HUES6 (cell line): Measurements from ENCODE around the gene EPHB1.

Source experiments
- H3K27ac ChIP-seq: 2 replicates; pipeline ENCODE4 v1.7.0; 2013; ENCODE audit warnings: low read depth, mild to moderate bottlenecking, low read length, inconsistent platforms
- H3K27me3 ChIP-seq: 2 replicates; pipeline ENCODE4 v1.6.1; 2013; ENCODE audit warnings: low read length; ENCODE audit not compliant: control insufficient read depth, insufficient read depth
- H3K36me3 ChIP-seq: 2 replicates; pipeline ENCODE4 v1.6.1; 2013; ENCODE audit warnings: low read length; ENCODE audit not compliant: control insufficient read depth, insufficient read depth
- H3K4me1 ChIP-seq: 2 replicates; pipeline ENCODE4 v1.6.1; 2013; ENCODE audit warnings: low read length; ENCODE audit not compliant: control insufficient read depth, insufficient read depth
- H3K4me3 ChIP-seq: 2 replicates; pipeline ENCODE4 v1.5.1; 2013; ENCODE audit warnings: low read depth, low read length
- H3K9ac ChIP-seq: one replicate; pipeline ENCODE4 v1.6.1; 2013; ENCODE audit warnings: mild to moderate bottlenecking, low read length
- H3K9me3 ChIP-seq: 2 replicates; pipeline ENCODE4 v1.6.1; 2013; ENCODE audit warnings: low read depth, low read length; ENCODE audit not compliant: control insufficient read depth, insufficient read depth

EPHB1 gene

GRCh38 chr3:135127946-135128470 is 332.9 kb downstream of the EPHB1 start:
- no peaks in the 10 kb centered on the region for H3K36me3 ChIP-seq
- H3K27me3 ChIP-seq, result no peaks in the 10 kb centered on the region
- no peaks in the 10 kb centered on the region for H3K9me3 ChIP-seq
- no peak overlapping the region for H3K9ac ChIP-seq
- H3K27ac ChIP-seq, result no peak overlapping the region
- H3K4me1 ChIP-seq, result no peaks in the 10 kb centered on the region
- no peak overlapping the region for H3K4me3 ChIP-seq

GRCh38 chr3:135128818-135129217 is 333.8 kb downstream of the EPHB1 start:
- Histone ChIP-seq H3K9ac (no peak overlapping the region), H3K36me3 (no peaks in the 10 kb centered on the region), H3K4me3 (no peak overlapping the region), H3K27ac (no peak overlapping the region), H3K27me3 (no peaks in the 10 kb centered on the region), H3K9me3 (no peaks in the 10 kb centered on the region), H3K4me1 (no peaks in the 10 kb centered on the region)

- Histone ChIP-seq H3K27me3 (no peaks in the 10 kb centered on the region), H3K27ac (no peak overlapping the region), H3K9ac (no peak overlapping the region), H3K36me3 (no peaks in the 10 kb centered on the region), H3K4me3 (no peak overlapping the region), H3K9me3 (no peaks in the 10 kb centered on the region), H3K4me1 (no peaks in the 10 kb centered on the region)
Measured at GRCh38 chr3:135131290-135131689, 336.2 kb downstream of the EPHB1 start.

- H3K36me3 ChIP-seq, result no peaks in the 10 kb centered on the region
- H3K4me3 ChIP-seq, result no peak overlapping the region
- H3K27me3 ChIP-seq, result no peaks in the 10 kb centered on the region
- H3K9ac ChIP-seq, result no peak overlapping the region
- no peak overlapping the region for H3K27ac ChIP-seq
- no peaks in the 10 kb centered on the region for H3K4me1 ChIP-seq
- no peaks in the 10 kb centered on the region for H3K9me3 ChIP-seq
Measured at GRCh38 chr3:135133905-135134683, 339.0 kb downstream of the EPHB1 start.

- no peaks in the 10 kb centered on the region for H3K36me3 ChIP-seq
Measured at GRCh38 chr3:135134684-135135075, 339.6 kb downstream of the EPHB1 start.

GRCh38 chr3:135135445-135135844 is 340.4 kb downstream of the EPHB1 start:
- Histone ChIP-seq H3K27ac (no peak overlapping the region), H3K9me3 (no peaks in the 10 kb centered on the region), H3K4me3 (no peak overlapping the region), H3K36me3 (no peaks in the 10 kb centered on the region), H3K4me1 (no peaks in the 10 kb centered on the region), H3K27me3 (no peaks in the 10 kb centered on the region), H3K9ac (no peak overlapping the region)

More at GRCh38 chr3:135134684-135135075, 339.6 kb downstream of the EPHB1 start:
- no peaks in the 10 kb centered on the region for H3K9me3 ChIP-seq
- no peaks in the 10 kb centered on the region for H3K27me3 ChIP-seq
- H3K4me3 ChIP-seq, result no peak overlapping the region
- no peak overlapping the region for H3K9ac ChIP-seq
- H3K4me1 ChIP-seq, result no peaks in the 10 kb centered on the region
- H3K27ac ChIP-seq, result no peak overlapping the region

- Histone ChIP-seq H3K27ac (no peak overlapping the region), H3K4me1 (no peaks in the 10 kb centered on the region), H3K27me3 (no peaks in the 10 kb centered on the region), H3K36me3 (no peaks in the 10 kb centered on the region), H3K4me3 (no peak overlapping the region), H3K9ac (no peak overlapping the region), H3K9me3 (no peaks in the 10 kb centered on the region)
Measured at GRCh38 chr3:135136361-135137100, 341.5 kb downstream of the EPHB1 start.

- H3K27me3 ChIP-seq, result no peaks in the 10 kb centered on the region
- H3K27ac ChIP-seq, result no peak overlapping the region
- H3K9me3 ChIP-seq, result no peaks in the 10 kb centered on the region
- no peaks in the 10 kb centered on the region for H3K36me3 ChIP-seq
- H3K4me3 ChIP-seq, result no peak overlapping the region
- no peak overlapping the region for H3K9ac ChIP-seq
- no peaks in the 10 kb centered on the region for H3K4me1 ChIP-seq
Measured at GRCh38 chr3:135137296-135137695, 342.2 kb downstream of the EPHB1 start.

GRCh38 chr3:135138776-135139175 is 343.7 kb downstream of the EPHB1 start:
- Histone ChIP-seq H3K9ac (no peak overlapping the region), H3K27me3 (no peaks in the 10 kb centered on the region), H3K4me3 (no peak overlapping the region), H3K36me3 (no peaks in the 10 kb centered on the region), H3K4me1 (no peaks in the 10 kb centered on the region), H3K27ac (no peak overlapping the region), H3K9me3 (no peaks in the 10 kb centered on the region)

GRCh38 chr3:135140591-135140990 is 345.5 kb downstream of the EPHB1 start:
- H3K9ac ChIP-seq, result no peak overlapping the region
- no peaks in the 10 kb centered on the region for H3K4me1 ChIP-seq
- H3K36me3 ChIP-seq, result no peaks in the 10 kb centered on the region
- H3K27ac ChIP-seq, result no peak overlapping the region
- H3K9me3 ChIP-seq, result no peaks in the 10 kb centered on the region
- no peaks in the 10 kb centered on the region for H3K27me3 ChIP-seq
- no peak overlapping the region for H3K4me3 ChIP-seq

GRCh38 chr3:135141160-135141559 is 346.1 kb downstream of the EPHB1 start:
- Histone ChIP-seq H3K36me3 (no peaks in the 10 kb centered on the region), H3K27ac (no peak overlapping the region), H3K9ac (no peak overlapping the region), H3K4me3 (no peak overlapping the region), H3K27me3 (no peaks in the 10 kb centered on the region), H3K9me3 (no peaks in the 10 kb centered on the region), H3K4me1 (no peaks in the 10 kb centered on the region)
